A549 (cell line): ENCODE results near the gene ARHGEF38.

ENCODE experiments used
- CTCF ChIP-seq: fragments of >200 bp; sonication (Bioruptor Twin); formaldehyde crosslinking; IDR thresholded peaks from 3 replicates; pipeline ENCODE4 v1.5.1; 2016
- EHMT2 ChIP-seq: fragments of 200-600 bp; sonication (generic); IDR thresholded peaks from 2 replicates; pipeline ENCODE4 v1.6.1; 2016; ENCODE audit warnings: antibody characterized with exemption, low read depth, mild to moderate bottlenecking, moderate library complexity
- HDAC2 ChIP-seq: fragments of 200-600 bp; sonication (generic); IDR thresholded peaks from 2 replicates; pipeline ENCODE4 v1.6.1; 2016
- HOXB5 ChIP-seq: fragments of 250-450 bp; sonication (Bioruptor Pico); IDR thresholded peaks from 2 replicates; pipeline ENCODE4 v1.5.0; 2020; ENCODE audit warnings: mild to moderate bottlenecking, moderate library complexity
- POLR2A ChIP-seq: IDR thresholded peaks from 2 replicates; pipeline ENCODE4 v1.6.1; 2012; ENCODE audit warnings: mild to moderate bottlenecking, low read length
- RCOR1 ChIP-seq: fragments of 150-350 bp; IDR thresholded peaks from 2 replicates; pipeline ENCODE4 v1.6.1; 2014; ENCODE audit warnings: antibody characterized with exemption, low read length, low read depth
- RFX5 ChIP-seq: fragments of 450-650 bp; IDR thresholded peaks from 2 replicates; pipeline ENCODE4 v1.7.1; 2014; ENCODE audit warnings: antibody characterized with exemption, mild to moderate bottlenecking, moderate library complexity

GRCh38 chr4:105591573-105591972 is 39.2 kb downstream of the ARHGEF38 start:
- no peak for TF ChIP-seq CTCF
- no peak for TF ChIP-seq HDAC2
- TF ChIP-seq HOXB5 (CRISPR knock-in tag): no peak
- no peak for TF ChIP-seq RFX5
- TF ChIP-seq EHMT2: no peak
- no peak for TF ChIP-seq RCOR1
- no peak for TF ChIP-seq POLR2A
